Mesodermal cell (in vitro differentiated cells): Measurements from ENCODE around the gene CASZ1.

Experiments used
- H3K27ac ChIP-seq: 2 replicates; pipeline ENCODE4 v1.7.0; 2013; ENCODE audit warnings: mild to moderate bottlenecking, low read depth, low read length, moderate library complexity; ENCODE audit not compliant: severe bottlenecking
- H3K36me3 ChIP-seq: 2 replicates; pipeline ENCODE4 v1.7.1; 2013; ENCODE audit warnings: mild to moderate bottlenecking, low read length, moderate library complexity; ENCODE audit not compliant: control insufficient read depth, insufficient read depth
- H3K4me1 ChIP-seq: one replicate; pipeline ENCODE4 v1.7.1; 2013; ENCODE audit warnings: mild to moderate bottlenecking, low read length; ENCODE audit not compliant: insufficient read depth, control insufficient read depth, poor library complexity, severe bottlenecking
- H3K4me3 ChIP-seq: 2 replicates; pipeline ENCODE4 v1.7.0; 2013; ENCODE audit warnings: low read length, control low read depth, mild to moderate bottlenecking; ENCODE audit not compliant: insufficient read depth, poor library complexity, severe bottlenecking; ENCODE audit errors: extremely low read depth
- H3K9me3 ChIP-seq: 2 replicates; pipeline ENCODE4 v1.7.1; 2013; ENCODE audit warnings: mild to moderate bottlenecking, low read length, moderate library complexity; ENCODE audit not compliant: control insufficient read depth
- WGBS, 2 experiments: methylation state at CpG; one replicate each; pipeline ENCODE4 v1.1.5; 2013; ENCODE audit warnings: missing lambda C conversion rate in 2 of 2; ENCODE audit not compliant: insufficient coverage in 2 of 2; 5-methylcytosine and 5-hydroxymethylcytosine counted together

CASZ1 gene

DNA sequence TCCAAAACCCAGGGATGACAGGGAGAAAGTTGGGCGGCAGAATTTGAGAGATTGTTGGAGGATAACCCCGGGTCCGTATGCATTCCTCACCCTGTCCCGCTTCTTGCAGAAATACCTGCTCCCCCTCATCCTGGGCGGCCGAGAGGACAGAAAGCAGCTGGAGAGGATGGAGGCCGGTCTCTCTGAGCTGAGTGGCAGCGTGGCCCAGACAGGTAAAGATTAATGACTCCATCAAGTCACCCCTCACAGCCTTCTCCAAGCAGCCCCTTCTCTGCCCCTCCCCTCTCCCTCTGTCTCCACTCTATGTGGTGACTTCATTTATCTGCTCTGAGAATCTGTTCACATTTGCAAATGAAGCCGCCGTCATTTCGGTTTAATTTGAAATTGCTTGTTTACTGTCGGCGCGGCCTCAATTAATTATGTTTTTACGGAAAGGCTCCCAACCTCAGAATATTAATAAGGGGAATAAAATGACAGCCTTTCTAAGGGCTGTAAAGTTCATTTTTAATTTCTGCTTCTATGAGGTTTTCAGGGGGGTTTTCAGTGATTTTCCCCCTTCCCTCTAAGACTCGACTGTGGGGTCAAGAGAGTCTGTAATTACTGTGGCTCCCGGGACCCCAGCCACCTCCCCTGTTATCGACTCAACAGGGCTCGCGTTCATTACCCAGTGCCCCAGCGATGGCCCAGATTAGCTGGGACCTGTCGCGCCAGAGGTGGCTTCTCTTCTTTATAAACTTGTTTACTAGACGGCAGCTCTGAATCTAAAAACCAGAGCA, 173.3 kb downstream of the CASZ1 start:
- no peaks in the 10 kb centered on the region for H3K4me1 ChIP-seq
- peaks cover 24% of the 10 kb centered on the region for H3K36me3 ChIP-seq
- no peaks in the 10 kb centered on the region for H3K9me3 ChIP-seq
- H3K4me3 ChIP-seq = no peak overlapping the region
- 94 to 95% methylated on average over 17 to 21 of the region's 24 CpGs for WGBS, 2 experiments
- no peak overlapping the region for H3K27ac ChIP-seq

DNA sequence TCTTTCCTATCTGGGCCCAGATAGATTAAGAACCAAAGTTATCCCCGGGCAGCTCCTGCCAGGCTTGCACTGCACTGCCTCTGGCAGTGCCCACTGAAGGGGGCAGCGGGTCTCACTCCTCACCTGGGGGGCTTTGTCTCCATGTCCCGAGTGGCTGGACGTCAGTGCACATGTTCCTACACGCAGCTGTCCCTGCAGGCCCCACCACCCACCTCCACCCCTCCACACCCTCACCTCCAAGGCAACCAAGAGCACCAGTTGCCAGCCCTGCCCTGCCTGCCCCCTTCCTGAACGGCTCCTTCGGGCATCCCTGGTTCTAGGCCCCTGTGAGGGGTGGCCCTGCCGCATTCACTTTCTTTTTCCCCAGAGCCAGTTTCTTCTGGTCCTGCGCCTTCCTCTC, 174.5 kb downstream of the CASZ1 start:
- Histone ChIP-seq H3K27ac (no peak overlapping the region), H3K9me3 (no peaks in the 10 kb centered on the region), H3K36me3 (peaks cover 24% of the 10 kb centered on the region), H3K4me1 (no peaks in the 10 kb centered on the region), H3K4me3 (no peak overlapping the region)
- WGBS, 2 experiments = 94 to 96% methylated on average over 7 to 9 of the region's 9 CpGs

DNA sequence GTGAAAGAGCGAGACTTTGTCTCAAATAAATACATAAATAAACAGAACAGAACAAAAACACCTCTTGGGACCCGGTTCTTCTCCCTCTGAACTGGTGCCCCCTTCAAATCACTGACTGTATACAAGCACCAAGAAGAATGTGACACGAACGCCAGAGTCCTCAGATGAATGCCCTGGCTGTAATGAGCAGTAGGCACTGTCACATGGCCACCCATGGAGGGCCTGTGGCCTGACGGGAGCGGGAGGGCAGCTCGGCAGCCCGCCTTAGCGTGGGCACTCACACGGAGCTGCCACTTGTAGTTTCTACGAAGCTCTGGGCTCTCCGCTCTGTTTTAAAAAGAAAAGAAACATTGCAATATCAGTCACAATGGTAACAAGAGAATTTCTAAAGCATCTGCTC, 175.7 kb downstream of the CASZ1 start:
- Histone ChIP-seq H3K27ac (no peak overlapping the region), H3K4me3 (no peak overlapping the region), H3K4me1 (no peaks in the 10 kb centered on the region), H3K9me3 (no peaks in the 10 kb centered on the region), H3K36me3 (peaks cover 24% of the 10 kb centered on the region)
- WGBS, 2 experiments = 96 to 97% methylated on average over 9 to 10 of the region's 12 CpGs

DNA sequence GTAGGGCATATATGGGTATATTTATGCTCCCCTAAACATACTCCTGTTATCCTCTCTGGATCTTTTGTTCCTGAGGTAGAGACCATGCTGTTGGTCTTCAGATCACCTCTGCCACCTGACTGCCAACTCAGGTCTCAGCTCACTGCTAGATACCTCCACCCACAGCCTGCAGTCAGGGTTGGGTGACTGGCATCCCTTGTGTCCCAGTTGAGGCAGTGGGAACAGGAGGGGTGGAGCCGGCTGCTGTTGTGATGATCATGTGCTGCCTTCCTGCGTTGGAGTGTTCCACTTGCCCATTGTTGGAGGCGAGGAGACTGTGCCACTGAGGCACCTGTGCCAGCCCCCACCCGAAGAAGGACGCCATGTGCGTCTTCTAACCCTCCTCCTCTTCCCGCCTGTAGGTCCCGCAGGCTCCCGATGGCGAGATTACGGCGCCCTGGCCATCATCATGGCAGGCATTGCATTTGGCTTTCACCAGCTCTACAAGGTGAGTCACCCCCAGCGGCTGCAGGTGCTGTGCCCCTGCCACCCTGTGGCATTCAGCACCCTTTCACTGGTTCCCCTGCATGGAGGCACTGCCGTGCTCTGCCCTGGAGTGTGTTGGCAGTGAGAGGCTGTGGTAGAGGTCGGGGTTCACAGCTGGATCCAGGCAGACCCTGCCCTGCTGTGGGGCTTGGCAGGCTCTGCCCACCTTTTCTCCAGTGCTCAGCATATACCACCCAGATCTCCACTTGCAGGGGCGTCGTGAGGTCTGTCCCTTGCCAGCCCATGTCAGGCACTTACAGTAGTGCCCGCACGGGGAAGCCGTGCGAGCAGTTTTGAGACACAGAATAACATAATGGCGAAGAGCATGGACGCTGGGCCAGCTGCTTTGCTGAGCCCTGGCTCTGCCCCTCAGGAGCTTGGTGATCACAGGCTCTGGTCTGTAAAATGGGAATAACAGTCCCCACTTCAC, 178.2 kb downstream of the CASZ1 start:
- Histone ChIP-seq H3K27ac (no peak overlapping the region), H3K36me3 (peaks cover 14% of the 10 kb centered on the region), H3K4me3 (no peak overlapping the region), H3K4me1 (no peaks in the 10 kb centered on the region), H3K9me3 (no peaks in the 10 kb centered on the region)
- WGBS, 2 experiments = 92 to 95% methylated on average over 22 to 23 of the region's 23 CpGs

DNA sequence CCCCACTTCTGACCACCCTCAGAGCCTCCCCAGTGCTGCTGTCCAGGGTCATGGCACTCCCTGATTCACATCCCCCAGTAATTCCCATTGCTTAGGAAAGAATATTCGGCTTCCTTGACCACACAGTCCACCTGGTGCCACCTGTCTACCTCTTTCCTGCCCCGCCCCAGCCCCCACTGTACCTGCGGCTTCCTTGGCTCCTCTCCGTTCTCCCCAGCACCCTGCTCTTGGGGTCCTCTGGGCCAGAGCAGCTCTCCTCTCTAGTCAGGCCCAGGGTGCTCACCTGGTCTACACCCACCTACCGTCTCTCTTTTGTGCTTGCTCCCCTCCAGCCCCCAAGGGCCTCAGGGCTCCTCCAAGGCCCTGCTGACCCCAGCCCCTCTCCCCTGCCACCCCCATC, 179.1 kb downstream of the CASZ1 start:
- Histone ChIP-seq H3K27ac (no peak overlapping the region), H3K4me3 (no peak overlapping the region), H3K36me3 (peaks cover 8% of the 10 kb centered on the region), H3K4me1 (no peaks in the 10 kb centered on the region), H3K9me3 (no peaks in the 10 kb centered on the region)
- WGBS, 2 experiments = 96 to 100% methylated on average over 4 to 5 of the region's 5 CpGs

DNA sequence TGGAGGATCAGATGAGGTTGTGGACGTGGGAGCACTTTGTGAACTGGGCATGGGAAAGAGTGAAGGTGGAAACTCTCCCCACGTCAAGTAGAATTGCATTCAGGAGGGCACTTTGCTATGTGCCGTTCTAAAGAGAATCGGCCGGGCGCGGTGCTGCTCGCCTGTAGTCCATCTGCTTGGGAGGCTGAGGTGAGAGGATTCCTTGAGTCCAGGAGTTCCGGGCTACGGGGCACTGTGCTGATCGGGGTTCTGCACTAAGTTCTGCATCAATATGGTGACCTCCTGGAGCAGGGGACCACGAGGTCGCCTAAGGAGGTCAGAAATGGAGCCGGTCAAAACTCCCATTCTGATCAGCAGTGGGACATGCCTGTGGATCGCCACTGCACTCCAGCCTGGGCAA, 179.8 kb downstream of the CASZ1 start:
- WGBS, 2 experiments = 96 to 97% methylated on average over 13 to 15 of the region's 15 CpGs
- no peaks in the 10 kb centered on the region for H3K4me1 ChIP-seq
- no peak overlapping the region for H3K27ac ChIP-seq
- no peak overlapping the region for H3K4me3 ChIP-seq
- H3K9me3 ChIP-seq = no peaks in the 10 kb centered on the region
- H3K36me3 ChIP-seq = peaks cover 8% of the 10 kb centered on the region

DNA sequence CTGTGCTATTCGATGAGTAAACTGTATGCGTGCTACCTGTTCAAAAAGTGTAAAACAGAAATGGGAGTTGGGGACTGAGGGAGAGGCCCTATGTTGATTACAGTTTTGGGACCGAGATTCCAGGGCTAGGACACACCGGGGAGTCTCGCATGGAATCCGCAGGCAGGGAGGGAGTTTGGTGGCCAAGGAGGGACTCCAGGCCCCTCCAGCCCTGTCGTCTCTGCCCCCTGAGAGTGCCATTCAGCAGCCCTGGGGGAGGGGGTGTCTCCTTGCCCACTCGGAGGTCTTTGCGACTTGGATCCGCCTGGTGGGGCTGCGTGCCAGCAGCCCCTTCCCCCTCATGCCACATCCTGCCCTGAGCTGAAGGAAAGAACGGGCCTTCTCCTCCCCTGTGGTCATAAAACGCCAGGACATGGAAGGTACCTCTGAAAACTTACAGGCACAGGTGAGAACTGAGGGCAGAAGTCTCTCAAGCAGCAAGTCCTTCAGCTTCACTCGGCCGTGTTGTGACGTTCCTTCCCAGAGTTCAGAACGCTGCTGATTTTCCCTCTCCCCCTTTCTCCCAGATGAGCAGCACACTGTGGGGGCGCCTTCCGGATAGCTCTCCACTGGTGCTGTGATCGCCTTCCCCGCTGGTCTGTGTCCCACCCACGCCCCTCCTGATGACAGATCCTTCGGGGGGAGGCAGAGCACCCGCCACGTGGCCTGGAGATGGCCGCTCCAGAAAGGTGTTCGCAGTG, 180.3 kb downstream of the CASZ1 start:
- Histone ChIP-seq H3K4me3 (no peak overlapping the region), H3K4me1 (no peaks in the 10 kb centered on the region), H3K27ac (no peak overlapping the region), H3K9me3 (no peaks in the 10 kb centered on the region), H3K36me3 (peaks cover 8% of the 10 kb centered on the region)
- WGBS, 2 experiments = 90 to 93% methylated on average over 18 to 24 of the region's 27 CpGs

DNA sequence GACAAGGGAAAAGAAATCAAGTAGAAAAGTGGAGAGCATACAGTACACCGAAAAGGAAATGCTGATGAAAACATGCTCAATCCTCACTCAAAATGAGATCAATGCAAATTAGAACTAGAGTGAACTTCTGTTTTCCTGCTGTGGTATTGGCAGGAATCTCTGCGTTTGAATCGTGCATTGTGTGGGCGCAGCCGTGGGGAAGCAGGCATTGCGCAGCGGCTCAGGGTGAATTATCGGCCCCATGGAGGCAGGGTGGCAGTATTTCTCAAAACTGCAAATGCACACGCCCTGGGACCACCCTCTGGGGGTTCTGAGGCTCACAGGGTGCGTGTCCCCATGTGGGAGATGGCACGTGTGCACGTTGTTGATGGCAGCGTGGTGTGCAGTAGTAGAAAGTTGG, 181.1 kb downstream of the CASZ1 start:
- WGBS, 2 experiments = 90 to 94% methylated on average over 13 of the region's 13 CpGs
- Histone ChIP-seq H3K4me3 (no peak overlapping the region), H3K36me3 (peaks cover 8% of the 10 kb centered on the region), H3K9me3 (no peaks in the 10 kb centered on the region), H3K4me1 (no peaks in the 10 kb centered on the region), H3K27ac (no peak overlapping the region)

DNA sequence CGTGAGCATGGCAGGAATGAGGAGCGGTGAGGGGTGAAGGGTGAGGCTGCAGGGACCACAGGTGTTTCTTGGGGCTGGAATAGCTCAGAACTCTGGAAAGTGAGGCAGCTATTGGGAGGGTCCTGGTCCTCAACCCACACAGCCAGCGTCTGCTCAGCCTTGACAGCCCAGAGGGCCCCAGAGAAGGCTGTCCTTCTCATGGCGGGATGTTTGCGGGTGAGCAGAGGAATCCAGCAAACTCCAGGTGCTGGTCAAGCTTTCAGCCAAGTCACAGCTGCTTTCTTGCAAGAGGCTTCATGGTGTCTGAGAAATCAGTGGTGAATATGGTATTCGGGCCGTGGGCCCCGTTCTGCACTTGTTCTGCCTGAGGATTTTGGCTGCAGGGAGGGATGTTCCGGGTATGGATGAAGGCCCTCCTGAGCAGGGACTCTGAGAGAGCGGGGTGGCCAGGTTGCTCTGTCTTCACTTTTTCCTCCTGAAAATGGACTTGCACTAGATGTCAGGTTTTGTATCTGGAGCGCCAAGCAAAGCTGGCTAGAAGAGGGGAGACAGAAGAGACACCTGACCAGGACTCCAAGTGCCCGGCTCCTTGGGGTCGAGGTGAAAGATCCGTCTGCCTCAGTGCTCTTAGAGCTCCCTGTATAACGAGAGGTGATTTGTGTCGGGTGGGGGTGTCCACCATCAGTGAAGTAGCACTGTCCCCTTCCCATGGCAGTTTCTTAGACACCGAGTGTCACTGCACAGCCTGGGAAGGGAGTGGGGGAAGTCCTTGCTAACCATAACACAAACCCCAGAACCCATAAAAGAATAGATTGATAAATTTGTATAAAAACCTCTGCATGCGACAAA, 181.8 kb downstream of the CASZ1 start:
- no peaks in the 10 kb centered on the region for H3K4me1 ChIP-seq
- 91% methylated on average over 12 of the region's 18 CpGs for WGBS, 2 experiments
- no peak overlapping the region for H3K4me3 ChIP-seq
- H3K9me3 ChIP-seq = no peaks in the 10 kb centered on the region
- no peak overlapping the region for H3K27ac ChIP-seq
- H3K36me3 ChIP-seq = peaks cover 8% of the 10 kb centered on the region

DNA sequence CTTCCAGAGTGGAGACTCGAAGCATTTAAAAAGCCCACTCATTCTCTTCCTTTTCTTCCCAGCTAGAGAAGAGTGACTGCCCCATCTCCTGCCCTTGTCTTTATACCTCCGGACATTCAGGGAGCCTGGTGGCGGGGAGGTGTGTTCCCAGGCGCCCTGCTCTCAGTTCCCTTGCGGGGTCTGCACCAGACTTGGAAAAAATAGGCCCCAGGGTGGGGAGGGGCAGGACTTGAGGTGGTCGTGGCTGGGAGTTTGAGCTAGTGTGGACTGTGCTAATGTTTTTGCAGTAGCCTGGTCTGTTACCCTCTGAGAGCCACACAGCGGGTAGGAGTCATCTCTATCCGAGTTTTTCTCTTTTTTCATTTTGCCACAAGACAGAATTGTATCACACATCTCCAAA, 182.6 kb downstream of the CASZ1 start:
- 90 to 95% methylated on average over 4 to 7 of the region's 8 CpGs for WGBS, 2 experiments
- Histone ChIP-seq H3K36me3 (peaks cover 8% of the 10 kb centered on the region), H3K9me3 (no peaks in the 10 kb centered on the region), H3K4me1 (no peaks in the 10 kb centered on the region), H3K4me3 (no peak overlapping the region), H3K27ac (no peak overlapping the region)
